GM12891 (cell line): ENCODE results near the gene TDRD6.

Source experiments
- DNase-seq: peaks from one replicate; pipeline ENCODE4 v3.0.0; 2011; ENCODE audit warnings: low spot score; ENCODE audit not compliant: insufficient read length
- FAIRE-seq: peaks from 2 replicates; lab custom pipeline; 2011; peaks lifted over from hg19 to GRCh38; lab: Jason Lieb, UNC
- PAX5 ChIP-seq: IDR thresholded peaks from 2 replicates; pipeline ENCODE4 v1.6.1; 2011; ENCODE audit warnings: low read length, moderate library complexity, mild to moderate bottlenecking; ENCODE audit not compliant: insufficient read depth, severe bottlenecking
- POLR2A ChIP-seq: IDR thresholded peaks from 2 replicates; pipeline ENCODE4 v1.6.1; 2011; ENCODE audit warnings: low read depth, low read length, control low read depth
- POLR2AphosphoS5 ChIP-seq: IDR thresholded peaks from 2 replicates; pipeline ENCODE4 v1.6.1; 2011; ENCODE audit warnings: low read depth, low read length, control low read depth
- POU2F2 ChIP-seq: IDR thresholded peaks from 2 replicates; pipeline ENCODE4 v1.6.1; 2011; ENCODE audit warnings: low read depth, mild to moderate bottlenecking, control low read depth, low read length, moderate library complexity
- SPI1 ChIP-seq: IDR thresholded peaks from 2 replicates; pipeline ENCODE4 v1.6.1; 2011; ENCODE audit warnings: low read depth, low read length, control low read depth
- TAF1 ChIP-seq: IDR thresholded peaks from 2 replicates; pipeline ENCODE4 v1.6.1; 2011; ENCODE audit warnings: low read depth, low read length, control low read depth

TDRD6 gene

GRCh38 chr6:46652603-46653438 is 34.9 kb upstream of the TDRD6 start, which contains the start of the genes CYP39A1 and SLC25A27:
Gene CYP39A1, minus strand, starts transcription at chr6:46652818. Its CDS starts 236 bp downstream, at chr6:46652582.
Gene SLC25A27, plus strand, starts transcription at chr6:46652975. Its CDS starts 218 bp downstream, at chr6:46653193.
- TF ChIP-seq POU2F2 (no peak), POLR2AphosphoS5 (no peak), SPI1 (no peak), TAF1 (no peak), POLR2A (no peak), PAX5 (no peak)
- DNase-seq (peak; percentile 72), FAIRE-seq (peak; percentile 35)

- no peak for FAIRE-seq
- TF ChIP-seq PAX5 (no peak), POU2F2 (no peak), POLR2A (no peak), TAF1 (no peak), POLR2AphosphoS5 (no peak), SPI1 (no peak)
- DNase-seq: no peak
Observed at GRCh38 chr6:46653439-46654195, 34.1 kb upstream of the TDRD6 start.

- FAIRE-seq (no peak), DNase-seq (no peak)
- TF ChIP-seq SPI1: no peak
- no peak for TF ChIP-seq POLR2A
- no peak for TF ChIP-seq POLR2AphosphoS5
- no peak for TF ChIP-seq TAF1
Observed at GRCh38 chr6:46655803-46656202, 31.9 kb upstream of the TDRD6 start.

- no peak for TF ChIP-seq POLR2A
- TF ChIP-seq TAF1: no peak
- no peak for TF ChIP-seq SPI1
- no peak for TF ChIP-seq PAX5
- FAIRE-seq (no peak), DNase-seq (no peak)
Observed at GRCh38 chr6:46657642-46658041, 30.0 kb upstream of the TDRD6 start.

- FAIRE-seq (no peak), DNase-seq (no peak)
- TF ChIP-seq SPI1 (no peak), POLR2AphosphoS5 (no peak), POLR2A (no peak), PAX5 (no peak), POU2F2 (no peak), TAF1 (no peak)
Observed at GRCh38 chr6:46661483-46661882, 26.2 kb upstream of the TDRD6 start.

GRCh38 chr6:46667377-46667776 is 20.3 kb upstream of the TDRD6 start:
- FAIRE-seq (no peak), DNase-seq (no peak)

GRCh38 chr6:46674410-46674809 is 13.3 kb upstream of the TDRD6 start:
- DNase-seq: no peak
- FAIRE-seq: no peak
- TF ChIP-seq POU2F2: no peak
- no peak for TF ChIP-seq POLR2A
- no peak for TF ChIP-seq TAF1

More at GRCh38 chr6:46667377-46667776, 20.3 kb upstream of the TDRD6 start:
- no peak for TF ChIP-seq POU2F2
- TF ChIP-seq TAF1: no peak
- no peak for TF ChIP-seq POLR2AphosphoS5
- no peak for TF ChIP-seq PAX5
- TF ChIP-seq SPI1: no peak
- no peak for TF ChIP-seq POLR2A

GRCh38 chr6:46676604-46677313 is 10.9 kb upstream of the TDRD6 start:
- DNase-seq (no peak), FAIRE-seq (no peak)
- TF ChIP-seq SPI1: no peak
- no peak for TF ChIP-seq POLR2AphosphoS5
- TF ChIP-seq PAX5: no peak
- no peak for TF ChIP-seq POU2F2
- TF ChIP-seq TAF1: no peak
- TF ChIP-seq POLR2A: no peak

GRCh38 chr6:46677314-46677654 is 10.4 kb upstream of the TDRD6 start:
- FAIRE-seq: no peak
- no peak for DNase-seq

GRCh38 chr6:46684771-46685170 is 2.9 kb upstream of the TDRD6 start:
- no peak for DNase-seq
- FAIRE-seq: no peak
- no peak for TF ChIP-seq POLR2A
- TF ChIP-seq POLR2AphosphoS5: no peak
- no peak for TF ChIP-seq TAF1
- TF ChIP-seq SPI1: no peak
- no peak for TF ChIP-seq PAX5
- TF ChIP-seq POU2F2: no peak

More at GRCh38 chr6:46677314-46677654, 10.4 kb upstream of the TDRD6 start:
- TF ChIP-seq SPI1 (no peak), POU2F2 (no peak)
